AG08395 (cell line): ENCODE measurements around the gene CFAP20DC.
"Not testable (repeated sequence)": the region's sequence is repeated elsewhere in the genome, so short reads cannot be mapped to it uniquely, and the experiment has no call there.

Experiments used
- DNase-seq: peaks from one replicate; pipeline ENCODE4 v3.0.0; 2012; ENCODE audit warnings: mixed read lengths, low spot score

CFAP20DC gene

DNA sequence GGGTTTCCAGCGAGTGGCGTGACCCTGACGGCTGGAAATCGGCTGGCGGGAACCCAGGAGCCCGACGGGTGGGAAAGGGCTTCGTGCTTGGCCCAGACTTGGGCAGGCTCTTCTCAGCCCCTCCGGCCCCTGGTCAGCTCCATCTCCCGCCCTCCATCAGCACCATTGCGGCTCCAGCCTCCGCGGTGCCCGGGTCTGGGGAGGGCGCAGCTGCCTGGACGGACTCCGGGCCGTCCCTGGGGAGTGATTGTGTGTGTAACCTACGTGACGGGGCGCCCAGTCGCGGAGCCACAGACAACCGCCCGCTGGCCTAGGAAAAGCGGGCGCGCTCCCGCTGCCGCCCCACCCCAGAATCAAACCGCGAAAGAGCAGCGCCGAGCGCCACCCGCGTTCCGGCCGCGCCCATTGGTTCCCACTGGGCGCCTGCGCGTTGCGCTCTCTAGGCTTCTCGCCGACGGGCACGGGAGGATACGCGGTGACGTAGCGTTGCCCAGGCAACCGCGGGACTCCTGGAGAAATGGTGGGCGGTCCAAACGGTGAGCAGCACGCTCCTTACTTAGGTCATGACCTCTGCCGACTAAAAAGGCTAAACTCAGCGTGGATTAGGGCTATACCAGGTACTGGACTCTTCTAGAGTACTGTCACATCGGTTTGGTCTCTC lies at the start of gene CFAP20DC:
Gene CFAP20DC (minus strand): TSS at position 355 of the 661 bp plus-strand sequence. CDS start 394 bp downstream, outside the sequence.
- peak; percentile 98 for DNase-seq

DNA sequence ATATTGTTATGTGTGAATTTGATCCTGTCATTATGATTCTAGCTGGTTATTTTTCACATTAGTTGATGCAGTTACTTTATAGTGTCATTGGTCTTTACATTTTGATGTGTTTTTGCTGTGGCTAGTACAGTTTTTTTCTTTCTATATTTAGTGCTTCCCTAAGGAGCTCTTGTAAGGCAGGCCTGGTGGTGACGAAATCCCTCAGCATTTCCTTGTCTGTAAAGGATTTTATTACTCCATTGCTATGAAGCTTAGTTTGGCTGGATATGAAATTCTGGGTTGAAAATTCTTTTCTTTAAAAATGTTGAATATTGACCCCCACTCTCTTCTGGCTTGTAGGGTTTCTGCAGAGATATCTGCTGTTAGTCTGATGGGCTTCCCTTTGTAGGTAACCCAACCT lies 48.7 kb upstream of the CFAP20DC start:
- DNase-seq: not testable (repeated sequence)

DNA sequence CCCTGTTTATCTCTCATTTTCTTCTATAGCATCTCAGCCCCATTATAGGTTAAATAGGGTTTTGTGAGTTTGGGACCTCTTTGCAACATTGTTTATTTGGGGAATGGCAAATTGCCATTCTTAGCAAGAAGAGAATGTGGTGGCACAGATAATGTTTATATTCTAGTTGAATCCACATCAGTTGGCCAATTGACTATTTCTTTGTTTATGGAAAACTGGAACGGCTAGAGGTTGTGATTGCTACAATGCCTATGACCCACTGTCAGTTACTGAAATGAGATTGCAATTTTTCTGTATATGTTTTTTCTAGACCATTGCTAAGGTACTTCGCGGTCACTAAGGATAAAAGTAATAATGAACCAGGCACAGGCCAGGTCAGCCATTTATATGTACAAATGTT lies 44.6 kb upstream of the CFAP20DC start:
- no peak for DNase-seq

DNA sequence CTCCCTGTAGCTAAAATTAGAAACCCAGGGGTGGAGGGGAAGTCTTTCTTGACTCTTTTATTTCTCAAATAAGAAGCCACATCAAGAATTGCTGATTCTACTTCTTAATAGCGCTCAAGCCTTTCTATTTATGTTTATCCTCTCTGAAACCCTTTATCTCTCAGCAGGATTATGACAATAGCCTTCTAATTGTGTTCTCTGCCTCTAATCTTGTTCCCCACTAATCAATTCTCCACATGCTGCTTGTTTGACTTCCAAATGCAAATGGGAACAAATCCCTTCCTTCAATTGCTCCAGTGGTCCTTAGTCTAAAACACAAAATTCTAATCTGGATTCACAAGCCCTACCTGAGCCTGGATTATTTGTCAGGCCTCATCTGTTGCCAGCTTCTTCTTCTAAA lies 43.7 kb upstream of the CFAP20DC start:
- DNase-seq: no peak

DNA sequence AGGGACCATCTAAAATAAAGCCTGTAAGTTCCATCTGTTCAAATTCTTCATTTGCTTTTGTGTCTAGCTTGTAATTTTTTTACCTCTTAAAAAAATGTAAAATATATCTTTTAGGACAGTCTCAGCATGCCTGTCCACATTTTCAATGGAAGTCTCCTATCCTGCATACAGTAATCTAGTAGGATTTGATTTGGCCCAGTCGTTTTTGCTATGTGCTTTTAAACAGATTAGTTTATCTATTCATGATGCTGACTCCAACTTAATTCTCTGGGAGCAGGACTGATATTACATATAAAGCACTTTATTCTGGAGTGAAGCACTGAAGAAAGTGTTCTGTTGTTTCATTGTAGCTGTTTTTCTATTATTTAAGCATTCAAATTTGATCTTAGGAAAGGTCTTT lies 38.9 kb upstream of the CFAP20DC start:
- DNase-seq: no peak

DNA sequence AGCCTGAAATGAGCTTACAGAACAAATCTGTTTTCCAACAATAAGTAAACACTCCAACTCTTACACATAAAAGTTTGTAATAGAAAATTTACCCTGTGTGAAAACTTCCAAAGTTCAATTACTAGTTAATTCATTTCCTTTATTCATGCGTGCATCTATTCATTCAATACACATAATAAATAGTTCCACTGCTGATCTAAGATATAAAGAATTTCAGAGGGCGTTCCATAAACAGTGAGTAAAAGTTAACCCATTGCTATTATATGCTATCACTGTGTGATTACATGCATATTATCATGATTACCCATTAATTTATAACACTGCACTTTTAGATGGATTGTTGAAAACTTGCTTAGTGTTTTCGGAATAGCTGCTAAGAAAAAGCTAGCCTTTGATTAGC lies 36.2 kb upstream of the CFAP20DC start:
- no peak for DNase-seq

DNA sequence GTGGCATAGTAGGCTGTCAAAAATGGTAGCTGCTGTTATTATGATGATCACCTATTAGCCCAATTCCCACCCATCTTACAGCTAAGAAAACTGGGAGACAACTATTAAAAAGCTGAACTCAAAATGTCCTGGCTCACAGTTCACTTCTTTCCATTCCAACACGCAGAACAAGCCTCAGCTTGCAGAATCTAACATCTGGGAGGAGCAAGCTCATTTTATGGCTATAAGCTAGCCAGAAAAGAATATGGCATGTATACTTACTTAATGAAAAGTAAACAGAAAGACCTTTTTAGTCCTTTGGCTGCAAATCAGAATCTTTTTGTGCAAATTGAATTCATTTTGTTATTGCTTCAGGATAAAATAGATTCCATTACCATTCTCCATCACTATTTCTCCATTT lies 34.8 kb upstream of the CFAP20DC start:
- DNase-seq: no peak

DNA sequence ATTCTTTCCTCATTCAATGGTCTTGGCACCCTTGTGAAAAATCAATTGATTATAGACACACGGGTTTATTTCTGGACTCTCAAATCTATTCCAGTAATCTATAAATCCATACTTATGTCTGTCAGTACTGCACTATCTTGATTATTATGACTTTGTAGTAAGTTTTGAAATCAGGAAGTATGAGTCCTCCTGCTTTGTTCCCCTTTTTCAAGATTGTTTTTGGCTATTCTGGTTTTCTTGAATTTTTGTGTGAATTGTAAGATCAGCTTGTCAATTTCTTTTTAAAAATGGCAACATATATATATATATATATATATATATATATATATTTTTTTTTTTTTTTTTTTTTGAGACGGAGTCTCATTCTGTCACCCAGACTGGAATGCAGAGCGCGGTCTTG lies 32.3 kb upstream of the CFAP20DC start:
- no peak for DNase-seq

DNA sequence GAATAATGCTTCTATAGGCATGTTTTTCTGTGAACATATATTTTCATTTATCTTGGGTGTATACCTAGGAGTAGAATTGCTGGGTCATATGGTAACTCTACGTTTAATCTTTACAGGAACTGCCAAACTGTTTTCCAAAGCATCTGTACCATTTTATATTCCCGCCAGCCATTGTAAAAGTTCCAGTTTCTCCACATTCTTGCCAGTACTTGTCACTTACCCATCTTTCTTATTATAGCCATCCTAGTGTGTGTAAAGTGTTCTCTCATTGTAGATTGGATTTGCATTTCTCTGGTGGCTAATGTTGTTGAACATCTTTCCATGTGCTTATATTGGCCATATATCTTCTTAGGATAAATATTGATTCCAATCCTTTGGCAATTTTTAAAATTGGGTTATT lies 31.2 kb upstream of the CFAP20DC start:
- no peak for DNase-seq

DNA sequence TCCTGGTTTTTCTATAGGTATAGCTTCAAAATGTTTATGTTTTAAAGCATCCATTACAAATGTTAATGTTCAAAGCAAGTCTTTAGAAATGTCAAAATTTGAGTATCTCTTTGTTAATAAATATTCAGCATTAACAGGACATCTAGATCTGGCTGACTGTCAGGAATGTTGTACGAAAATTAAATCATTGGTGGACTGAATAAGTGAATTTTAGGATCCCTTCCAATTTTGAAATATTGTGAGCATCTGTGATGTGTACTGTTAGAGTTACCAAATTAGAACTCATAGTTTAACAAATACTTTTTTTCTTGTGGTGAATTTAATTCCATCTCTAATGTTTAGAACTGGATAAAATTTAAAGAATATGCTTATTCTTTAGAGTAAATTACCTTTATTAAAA lies 30.1 kb upstream of the CFAP20DC start:
- no peak for DNase-seq

DNA sequence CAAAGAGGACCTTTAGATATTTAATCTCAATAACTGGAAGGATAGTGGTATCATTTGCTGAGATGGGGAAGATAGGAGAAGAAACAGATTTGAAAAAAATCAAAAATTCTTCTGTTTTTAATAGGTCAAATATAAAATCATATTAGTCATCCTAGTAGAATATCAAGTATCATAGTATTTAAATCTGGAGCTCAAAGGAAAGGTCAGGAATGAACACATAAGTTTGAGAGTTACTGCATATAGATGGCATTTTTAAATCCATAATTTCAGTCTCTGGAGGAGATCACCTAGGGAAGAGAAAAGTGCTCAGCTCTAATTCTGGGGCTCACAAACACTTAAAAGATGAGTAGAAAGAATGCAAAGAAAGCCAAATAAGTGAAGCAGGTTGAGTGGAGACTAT lies 24.9 kb upstream of the CFAP20DC start:
- DNase-seq: no peak

DNA sequence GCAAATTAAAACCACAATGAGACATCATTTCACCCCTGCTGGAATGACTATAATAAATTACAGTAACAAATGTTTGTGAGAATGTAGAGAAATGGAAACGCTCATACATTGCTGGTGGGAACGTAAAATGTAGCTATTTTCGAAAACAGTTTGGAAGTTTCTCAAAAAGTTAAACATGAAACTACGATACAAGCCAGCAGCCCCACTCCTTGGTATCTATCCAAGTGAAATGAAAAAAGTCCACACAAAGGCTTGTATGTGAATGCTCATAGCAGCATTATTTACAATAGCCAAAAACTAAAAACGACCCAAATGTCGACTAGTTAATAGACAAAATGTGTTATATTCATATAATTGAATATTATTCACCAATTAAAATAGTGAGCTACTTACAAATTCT lies 22.9 kb upstream of the CFAP20DC start:
- no peak for DNase-seq

DNA sequence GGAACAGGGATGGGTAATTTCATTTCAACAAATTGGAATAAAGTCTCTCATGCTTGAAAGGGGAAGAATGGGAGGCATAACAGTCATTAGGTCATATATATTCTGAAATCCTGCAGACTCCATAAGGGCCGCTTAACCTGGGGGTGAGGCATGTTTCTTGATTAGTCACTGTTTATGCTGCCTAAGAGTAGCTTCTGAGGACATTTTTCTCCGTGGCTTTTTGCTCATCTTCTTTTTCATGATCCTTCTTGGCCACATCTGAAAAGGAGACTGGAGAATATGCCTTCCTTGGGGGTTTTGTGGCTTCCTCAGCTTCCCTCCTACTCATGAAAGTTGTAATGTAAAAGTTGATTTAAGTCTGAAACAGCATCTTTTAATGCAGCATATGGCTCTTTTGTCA lies 20.0 kb upstream of the CFAP20DC start:
- DNase-seq: no peak

DNA sequence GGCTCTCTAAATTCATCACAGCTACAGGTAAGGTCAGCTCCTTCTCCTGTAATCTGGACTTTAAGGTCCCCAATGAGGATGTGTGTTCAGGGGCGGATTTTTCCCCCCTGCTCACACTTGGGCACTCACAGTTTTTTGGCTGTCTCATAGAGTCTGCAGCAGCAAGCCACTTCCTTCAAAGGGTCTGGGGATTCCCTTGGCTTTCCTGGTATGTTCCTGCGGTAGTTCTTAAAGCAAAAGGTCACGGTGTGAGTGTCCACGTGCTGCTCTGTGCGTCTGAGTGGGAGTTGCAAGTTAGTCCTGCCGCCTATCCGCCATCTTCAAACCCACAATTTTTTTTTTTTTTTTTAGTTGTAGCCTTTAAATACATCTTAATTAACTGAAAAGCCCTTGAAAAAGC lies 15.4 kb upstream of the CFAP20DC start:
- no peak for DNase-seq

DNA sequence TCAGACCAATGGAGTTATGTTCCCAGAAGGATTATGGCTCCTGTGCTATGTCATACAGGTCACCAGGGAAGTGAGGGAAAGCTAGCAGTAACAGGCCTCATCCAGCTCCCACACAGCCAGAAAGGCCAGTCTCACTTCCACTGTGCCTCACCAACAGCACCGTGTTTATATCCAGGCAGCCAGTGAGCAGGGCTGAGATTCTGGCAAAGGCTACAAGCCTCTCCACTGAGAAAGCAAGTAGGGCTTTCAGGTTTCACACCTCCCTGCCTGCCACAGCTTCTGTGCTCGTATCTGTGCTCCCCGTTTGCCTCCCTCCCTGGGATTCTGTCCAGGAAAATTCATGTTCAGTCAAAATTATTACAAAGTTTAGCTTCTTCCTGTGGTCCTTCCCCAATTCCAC lies 14.9 kb upstream of the CFAP20DC start:
- no peak for DNase-seq

DNA sequence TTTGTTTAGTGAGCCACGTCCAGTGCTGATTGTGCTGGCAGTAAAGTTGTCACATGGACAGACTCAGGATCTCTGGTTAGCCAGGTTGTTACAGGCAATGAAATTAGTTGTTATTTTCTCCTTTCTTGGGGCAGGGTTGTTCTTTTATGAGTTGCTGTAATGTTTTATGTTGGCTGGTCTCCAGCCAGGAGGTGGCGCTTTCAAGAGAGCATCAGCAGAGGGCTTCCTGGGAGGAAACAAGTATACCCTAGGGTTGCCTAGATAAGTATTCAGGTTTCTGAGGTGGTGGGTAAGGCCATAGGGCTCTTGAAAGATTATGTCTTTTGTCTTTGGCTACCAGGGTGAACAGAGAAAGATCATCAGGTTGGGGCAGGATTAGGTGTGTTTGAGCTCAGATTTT lies 14.5 kb upstream of the CFAP20DC start:
- no peak for DNase-seq

DNA sequence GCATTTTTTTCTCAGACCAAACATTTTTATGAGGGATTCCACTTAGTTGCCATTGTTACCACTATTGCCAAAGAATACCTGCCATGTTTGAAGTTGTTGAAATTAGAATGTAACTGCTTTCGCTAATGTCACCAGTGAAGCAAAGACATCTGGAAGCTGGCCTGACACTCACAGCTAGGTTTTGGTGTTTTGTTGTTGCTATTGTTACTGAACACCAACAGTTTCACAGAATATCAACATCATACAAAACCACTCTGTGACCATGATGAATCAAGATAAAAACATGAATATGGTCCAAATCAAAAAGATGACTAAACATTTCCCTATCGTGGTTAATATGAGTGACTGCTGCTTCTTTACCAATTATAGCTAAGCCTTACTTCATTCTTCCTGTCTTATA lies 6.9 kb upstream of the CFAP20DC start:
- DNase-seq: no peak

DNA sequence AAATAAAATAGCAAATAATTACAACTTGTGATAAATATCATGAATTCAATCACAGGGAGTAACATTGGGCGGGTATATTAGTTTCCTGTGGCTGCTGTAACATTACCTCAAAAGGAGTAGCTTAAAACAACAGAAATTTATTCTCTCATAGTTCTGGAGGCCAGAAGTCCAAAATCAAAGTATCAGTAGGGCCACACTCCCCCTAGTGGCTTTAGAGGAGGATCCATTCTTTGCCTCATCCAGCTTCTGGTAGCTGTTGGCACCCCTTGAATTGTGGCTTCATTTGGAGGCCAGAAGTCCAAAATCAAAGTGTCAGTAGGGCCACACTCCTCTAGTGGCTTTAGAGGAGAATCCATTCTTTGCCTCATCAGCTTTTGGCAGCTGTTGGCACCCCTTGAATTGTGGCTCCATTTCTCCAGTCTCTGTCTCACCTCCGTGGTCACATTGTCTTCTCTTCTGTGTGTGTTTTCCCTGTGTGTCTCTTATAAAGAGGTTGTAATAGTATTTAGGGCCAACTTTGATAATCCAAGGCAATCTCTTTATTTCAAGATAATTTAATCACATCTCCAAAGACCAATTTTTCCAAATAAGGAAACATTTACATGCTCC lies 3.1 kb upstream of the CFAP20DC start:
- no peak for DNase-seq

DNA sequence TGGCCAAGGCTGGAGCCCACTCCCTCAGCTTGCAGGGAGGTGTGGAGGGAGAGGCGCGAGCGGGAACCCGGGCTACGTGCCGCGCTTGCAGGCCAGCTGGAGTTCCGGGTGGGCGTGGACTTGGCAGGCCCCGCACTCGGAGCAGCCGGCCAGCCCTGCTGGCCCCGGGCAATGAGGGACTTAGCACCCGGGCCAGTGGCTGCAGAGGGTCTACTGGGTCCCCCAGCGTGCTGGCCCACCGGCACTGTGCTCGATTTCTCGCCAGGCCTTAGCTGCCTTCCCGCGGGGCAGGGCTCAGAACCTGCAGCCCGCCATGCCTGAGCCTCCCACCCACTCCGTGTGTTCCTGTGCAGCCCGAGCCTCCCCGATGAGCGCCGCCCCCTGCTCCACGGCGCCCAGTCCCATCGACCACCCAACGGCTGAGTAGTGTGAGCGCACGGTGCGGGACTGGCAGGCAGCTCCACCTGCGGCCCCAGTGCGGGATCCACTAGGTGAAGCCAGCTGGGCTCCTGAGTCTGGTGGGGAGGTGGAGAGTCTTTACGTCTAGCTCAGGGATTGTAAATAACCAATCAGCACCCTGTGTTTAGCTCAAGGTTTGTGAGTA lies 1.1 kb upstream of the CFAP20DC start:
- DNase-seq: not testable (repeated sequence)

DNA sequence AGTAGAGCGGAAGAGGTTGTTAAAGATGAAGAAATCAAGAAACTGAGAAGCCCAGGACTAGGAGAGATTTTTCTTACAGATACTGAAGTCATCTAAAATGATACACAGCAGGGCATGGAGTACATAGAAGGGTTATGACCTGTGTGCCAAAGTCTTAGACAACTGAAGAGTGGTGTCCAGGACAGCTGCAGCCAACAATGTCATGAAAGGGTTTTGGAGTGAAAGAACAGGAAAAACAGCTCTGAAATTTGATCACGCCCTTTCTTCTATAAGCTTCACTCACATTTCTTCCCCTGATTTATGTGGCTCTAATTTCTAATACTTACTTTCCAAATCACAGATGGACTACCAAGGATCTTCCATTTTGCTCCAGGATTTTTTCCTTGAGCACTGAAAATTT lies 3.0 kb downstream of the CFAP20DC start:
- no peak for DNase-seq

DNA sequence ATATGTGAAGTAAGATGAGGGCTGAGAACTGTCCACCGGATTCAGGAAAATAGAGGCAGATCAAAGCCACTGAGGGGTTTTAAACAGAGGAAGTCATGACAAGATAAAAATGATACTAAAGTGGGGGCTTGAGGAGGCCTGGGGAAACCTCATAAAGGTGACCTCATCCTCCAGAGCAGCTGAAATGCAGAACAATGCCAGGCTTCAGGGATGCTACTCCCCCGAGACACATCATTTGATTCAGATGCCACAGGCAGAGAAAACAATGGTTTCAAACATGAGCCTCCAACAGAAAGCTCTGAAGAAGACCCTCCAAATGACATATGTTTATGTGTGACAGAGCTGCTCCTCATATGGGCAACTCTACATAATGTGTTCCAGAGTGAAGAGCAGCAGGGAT lies 6.4 kb downstream of the CFAP20DC start:
- DNase-seq: no peak

DNA sequence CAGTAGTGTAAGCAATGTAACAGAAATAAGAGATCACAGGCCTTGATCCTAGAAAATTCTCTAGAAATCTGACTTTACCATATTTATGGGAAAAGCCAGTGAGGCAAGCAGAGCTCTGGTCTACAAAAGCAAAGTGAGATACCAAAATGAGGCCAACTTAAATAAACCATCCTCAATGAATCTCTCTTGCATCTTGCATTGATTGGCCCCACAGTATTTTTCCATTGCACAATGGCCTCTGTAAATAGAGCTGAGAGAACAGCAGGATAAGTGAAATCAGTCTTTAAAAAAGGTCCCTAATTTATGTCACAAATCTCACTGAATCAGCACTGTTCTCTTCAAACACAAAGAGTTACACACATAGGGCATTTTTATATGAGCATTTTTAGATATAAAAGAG lies 8.9 kb downstream of the CFAP20DC start:
- no peak for DNase-seq

DNA sequence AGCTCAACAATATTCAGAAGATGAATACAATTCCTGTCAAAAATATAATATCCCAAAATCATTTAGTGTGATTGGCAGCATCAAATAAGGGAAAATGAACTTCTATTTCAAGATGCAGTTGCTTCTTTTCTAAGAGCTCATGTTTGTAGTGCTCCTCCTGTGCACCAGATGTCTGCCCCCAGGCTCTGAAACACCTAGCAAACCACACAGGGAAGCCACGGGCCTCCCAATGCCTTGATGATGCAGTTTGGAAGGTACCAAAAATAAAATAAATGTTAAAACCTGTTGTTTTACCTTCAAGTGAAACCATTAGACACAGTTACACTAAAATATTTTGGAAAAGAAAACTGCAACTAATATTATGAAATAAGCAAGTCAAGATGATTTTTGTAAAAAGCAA lies 22.2 kb downstream of the CFAP20DC start:
- DNase-seq: no peak

DNA sequence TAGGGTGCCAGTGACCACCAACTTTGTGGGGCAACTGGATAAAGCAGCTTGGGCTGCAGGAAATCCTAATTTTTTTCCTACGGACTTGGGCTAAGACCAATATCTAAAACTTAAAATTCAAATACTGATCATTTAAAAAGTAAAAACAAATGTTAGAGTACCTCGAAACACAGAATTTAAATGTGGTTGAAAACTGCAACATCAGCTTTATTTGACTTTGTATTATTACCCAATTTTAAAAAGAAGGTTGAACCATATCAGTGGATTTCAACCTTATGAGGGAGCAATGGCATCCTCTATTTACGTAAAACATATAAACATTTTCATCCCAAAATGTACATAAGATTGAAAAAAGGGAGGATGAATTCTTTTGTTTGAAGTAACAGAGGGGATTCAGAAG lies 26.2 kb downstream of the CFAP20DC start:
- DNase-seq: no peak
